Mucosa of stomach (tissue), 1 donor: ENCODE measurements around the gene IL3RA.
"Not testable (repeated sequence)": the region's sequence is repeated elsewhere in the genome, so short reads cannot be mapped to it uniquely, and the experiment has no call there.

ENCODE experiments used
- H3K27me3 ChIP-seq: one replicate; pipeline ENCODE4 v1.7.0; 2013; ENCODE audit warnings: mild to moderate bottlenecking, low read length; ENCODE audit not compliant: control insufficient read depth, insufficient read depth
- H3K36me3 ChIP-seq: one replicate; pipeline ENCODE4 v1.7.0; 2013; ENCODE audit warnings: low read length; ENCODE audit not compliant: control insufficient read depth, insufficient read depth
- H3K4me1 ChIP-seq: one replicate; pipeline ENCODE4 v1.7.0; 2013; ENCODE audit warnings: mild to moderate bottlenecking, low read length; ENCODE audit not compliant: control insufficient read depth, insufficient read depth
- H3K4me3 ChIP-seq: one replicate; pipeline ENCODE4 v1.7.0; 2013; ENCODE audit warnings: low read length
- H3K9ac ChIP-seq: one replicate; pipeline ENCODE4 v1.7.0; 2013; ENCODE audit warnings: mild to moderate bottlenecking, low read length, moderate library complexity
- H3K9me3 ChIP-seq: one replicate; pipeline ENCODE4 v1.7.0; 2013; ENCODE audit warnings: mild to moderate bottlenecking, low read length, moderate library complexity; ENCODE audit not compliant: control insufficient read depth
- donor health status: Pancreatic carcinoma.

IL3RA gene

GRCh38 chrX:1336331-1336943 lies at the start of gene IL3RA:
Gene IL3RA (plus strand): TSS chrX:1336785. CDS start chrX:1341766, 4,981 bp downstream.
- Histone ChIP-seq H3K36me3 (no peaks in the 10 kb centered on the region), H3K9ac (peak within 1 kb of the TSS; percentile 56), H3K9me3 (no peaks in the 10 kb centered on the region), H3K4me1 (no peaks in the 10 kb centered on the region), H3K27me3 (no peaks in the 10 kb centered on the region), H3K4me3 (peak within 1 kb of the TSS; percentile 7)

GRCh38 chrX:1289535-1289934 lies 47.0 kb upstream of the IL3RA start:
- Histone ChIP-seq H3K4me3 (no peak overlapping the region), H3K9me3 (no peaks in the 10 kb centered on the region), H3K4me1 (no peaks in the 10 kb centered on the region), H3K9ac (no peak overlapping the region), H3K36me3 (no peaks in the 10 kb centered on the region), H3K27me3 (no peaks in the 10 kb centered on the region)

GRCh38 chrX:1291110-1291740 lies 45.4 kb upstream of the IL3RA start:
- H3K36me3 ChIP-seq = no peaks in the 10 kb centered on the region
- H3K4me3 ChIP-seq = no peak overlapping the region
- no peak overlapping the region for H3K9ac ChIP-seq
- no peaks in the 10 kb centered on the region for H3K27me3 ChIP-seq
- H3K9me3 ChIP-seq = no peaks in the 10 kb centered on the region
- H3K4me1 ChIP-seq = no peaks in the 10 kb centered on the region

GRCh38 chrX:1292575-1293290 lies 43.9 kb upstream of the IL3RA start:
- Histone ChIP-seq H3K9me3 (no peaks in the 10 kb centered on the region), H3K4me3 (no peak overlapping the region), H3K9ac (no peak overlapping the region), H3K36me3 (no peaks in the 10 kb centered on the region), H3K4me1 (no peaks in the 10 kb centered on the region), H3K27me3 (no peaks in the 10 kb centered on the region)

GRCh38 chrX:1294301-1295067 lies 42.1 kb upstream of the IL3RA start:
- H3K36me3 ChIP-seq = no peaks in the 10 kb centered on the region
- H3K9ac ChIP-seq = no peak overlapping the region
- no peaks in the 10 kb centered on the region for H3K4me1 ChIP-seq
- no peaks in the 10 kb centered on the region for H3K9me3 ChIP-seq
- no peaks in the 10 kb centered on the region for H3K27me3 ChIP-seq
- no peak overlapping the region for H3K4me3 ChIP-seq

- H3K9me3 ChIP-seq = no peaks in the 10 kb centered on the region
- H3K4me1 ChIP-seq = no peaks in the 10 kb centered on the region
- no peak overlapping the region for H3K9ac ChIP-seq
- H3K4me3 ChIP-seq = no peak overlapping the region
- H3K36me3 ChIP-seq = no peaks in the 10 kb centered on the region
- no peaks in the 10 kb centered on the region for H3K27me3 ChIP-seq
Measured at GRCh38 chrX:1295550-1295949, 41.0 kb upstream of the IL3RA start.

GRCh38 chrX:1297591-1297990 lies 39.0 kb upstream of the IL3RA start:
- H3K4me1 ChIP-seq, H3K4me3 ChIP-seq, H3K27me3 ChIP-seq, H3K9me3 ChIP-seq, H3K36me3 ChIP-seq, H3K9ac ChIP-seq: not testable (repeated sequence)

DNA sequence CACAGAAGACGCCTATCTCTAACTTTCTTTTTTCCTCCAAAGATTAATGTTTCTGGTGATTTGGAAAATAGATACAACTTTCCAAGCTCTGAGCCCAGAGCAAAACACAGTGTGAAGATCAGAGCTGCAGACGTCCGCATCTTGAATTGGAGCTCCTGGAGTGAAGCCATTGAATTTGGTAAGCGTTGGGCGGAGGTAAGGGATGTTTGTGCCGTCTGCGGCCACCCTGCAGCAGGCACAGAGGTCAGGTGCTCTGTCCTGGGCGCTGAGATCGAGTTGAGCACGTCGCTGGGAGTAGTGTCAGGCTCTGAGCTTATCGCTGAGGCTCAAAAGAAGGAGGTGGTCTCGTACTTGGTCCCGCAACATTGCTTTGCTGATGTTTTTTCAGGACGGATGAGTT lies 36.1 kb upstream of the IL3RA start:
- H3K4me3 ChIP-seq = no peak overlapping the region
- no peaks in the 10 kb centered on the region for H3K36me3 ChIP-seq
- no peaks in the 10 kb centered on the region for H3K4me1 ChIP-seq
- no peaks in the 10 kb centered on the region for H3K9me3 ChIP-seq
- H3K9ac ChIP-seq = no peak overlapping the region
- no peaks in the 10 kb centered on the region for H3K27me3 ChIP-seq

- Histone ChIP-seq H3K9me3 (no peaks in the 10 kb centered on the region), H3K9ac (no peak overlapping the region), H3K36me3 (no peaks in the 10 kb centered on the region), H3K27me3 (no peaks in the 10 kb centered on the region), H3K4me3 (no peak overlapping the region), H3K4me1 (no peaks in the 10 kb centered on the region)
Measured at GRCh38 chrX:1305411-1305810, 31.2 kb upstream of the IL3RA start.

GRCh38 chrX:1306909-1307625 lies 29.5 kb upstream of the IL3RA start:
- H3K27me3 ChIP-seq = no peaks in the 10 kb centered on the region
- no peaks in the 10 kb centered on the region for H3K9me3 ChIP-seq
- H3K4me1 ChIP-seq = no peaks in the 10 kb centered on the region
- no peak overlapping the region for H3K9ac ChIP-seq
- no peaks in the 10 kb centered on the region for H3K36me3 ChIP-seq
- H3K4me3 ChIP-seq = no peak overlapping the region

GRCh38 chrX:1307626-1308340 lies 28.8 kb upstream of the IL3RA start:
- Histone ChIP-seq H3K4me3 (no peak overlapping the region), H3K36me3 (no peaks in the 10 kb centered on the region), H3K9me3 (no peaks in the 10 kb centered on the region), H3K9ac (no peak overlapping the region), H3K27me3 (no peaks in the 10 kb centered on the region), H3K4me1 (no peaks in the 10 kb centered on the region)
